ENCODE data around the gene NSL1. TPM values are rescaled to one million over a fixed set of nuclear protein-coding genes. Genes with fewer than 3 reads are reported as not detected.
"Not testable (repeated sequence)": the region's sequence is repeated elsewhere in the genome, so short reads cannot be mapped to it uniquely, and the experiment has no call there.

Gene NSL1
- total and polyA plus RNA-seq, 4 donors, result 9.2 to 48.8 (median 27.0) TPM

- Histone ChIP-seq H3K9me3 (ENCODE audit: control insufficient read depth in 4 of 4, insufficient read depth in 3 of 4, low read length in 3 of 4) (peaks cover 0 to 17% (median 5%) of the 10 kb centered on the region in 4 donors), H3K27ac (ENCODE audit: low read depth in 1 of 2, low read length in 1 of 2) (no peak overlapping the region), H3K27me3 (ENCODE audit: control insufficient read depth in 3 of 3, insufficient read depth in 3 of 3, low read length in 2 of 3) (no peaks in the 10 kb centered on the region), H3K9ac (ENCODE audit: insufficient read depth in 1 of 2, low read length in 2 of 2) (no peak overlapping the region), H3K4me1 (ENCODE audit: control insufficient read depth in 5 of 5, insufficient read depth in 5 of 5, low read length in 5 of 5) (no peaks in the 10 kb centered on the region), H3K36me3 (ENCODE audit: control insufficient read depth in 4 of 4, insufficient read depth in 4 of 4, low read length in 4 of 4) (peaks cover 0 to 34% (median 4%) of the 10 kb centered on the region in 4 donors), H3K4me3 (no peak overlapping the region)
- no peak for DNase-seq
- ATAC-seq (ENCODE audit: insufficient read depth, low FRiP score), result no peak
- no peak for TF ChIP-seq CTCF (IDR thresholded peaks at IDR 0.05; ENCODE audit: control extremely low read depth, extremely low read depth)
Measured at GRCh38 chr1:212771341-212771740, 20.2 kb downstream of the NSL1 start.

- Histone ChIP-seq H3K4me1 (ENCODE audit: control insufficient read depth in 5 of 5, insufficient read depth in 5 of 5, low read length in 5 of 5) (no peaks in the 10 kb centered on the region), H3K27ac (ENCODE audit: low read depth in 1 of 2, low read length in 1 of 2) (no peak overlapping the region), H3K36me3 (ENCODE audit: control insufficient read depth in 4 of 4, insufficient read depth in 4 of 4, low read length in 4 of 4) (peaks cover 0 to 36% (median 5%) of the 10 kb centered on the region in 4 donors), H3K4me3 (no peak overlapping the region), H3K27me3 (ENCODE audit: control insufficient read depth in 3 of 3, insufficient read depth in 3 of 3, low read length in 2 of 3) (no peaks in the 10 kb centered on the region), H3K9me3 (ENCODE audit: control insufficient read depth in 4 of 4, insufficient read depth in 3 of 4, low read length in 3 of 4) (peaks cover 0 to 17% (median 5%) of the 10 kb centered on the region in 4 donors), H3K9ac (ENCODE audit: insufficient read depth in 1 of 2, low read length in 2 of 2) (no peak overlapping the region)
- ATAC-seq (ENCODE audit: insufficient read depth, low FRiP score) (no peak), DNase-seq (no peak)
- 60 to 71% methylated on average over 1 of the region's 1 CpG for whole genome bisulfite sequencing, 2 donors
- no peak for TF ChIP-seq CTCF (IDR thresholded peaks at IDR 0.05; ENCODE audit: control extremely low read depth, extremely low read depth)
Measured at GRCh38 chr1:212769459-212770167, 22.0 kb downstream of the NSL1 start.

GRCh38 chr1:212766825-212767224 is 24.8 kb downstream of the NSL1 start:
- not testable (repeated sequence) for ATAC-seq (ENCODE audit: insufficient read depth, low FRiP score); H3K4me1 ChIP-seq (ENCODE audit: control insufficient read depth in 5 of 5, insufficient read depth in 5 of 5, low read length in 5 of 5); H3K27ac ChIP-seq (ENCODE audit: low read depth in 1 of 2, low read length in 1 of 2); H3K27me3 ChIP-seq (ENCODE audit: control insufficient read depth in 3 of 3, insufficient read depth in 3 of 3, low read length in 2 of 3); H3K4me3 ChIP-seq; DNase-seq; H3K9ac ChIP-seq (ENCODE audit: insufficient read depth in 1 of 2, low read length in 2 of 2)
- peaks cover 0 to 17% (median 5%) of the 10 kb centered on the region in 4 donors for H3K9me3 ChIP-seq (ENCODE audit: control insufficient read depth in 4 of 4, insufficient read depth in 3 of 4, low read length in 3 of 4)
- peaks cover 0 to 40% (median 4%) of the 10 kb centered on the region in 4 donors for H3K36me3 ChIP-seq (ENCODE audit: control insufficient read depth in 4 of 4, insufficient read depth in 4 of 4, low read length in 4 of 4)
- 50% methylated on average over 2 of the region's 2 CpGs for WGBS, 2 donors

- DNase-seq; H3K4me1 ChIP-seq (ENCODE audit: control insufficient read depth in 5 of 5, insufficient read depth in 5 of 5, low read length in 5 of 5); H3K9ac ChIP-seq (ENCODE audit: insufficient read depth in 1 of 2, low read length in 2 of 2); H3K27ac ChIP-seq (ENCODE audit: low read depth in 1 of 2, low read length in 1 of 2); H3K27me3 ChIP-seq (ENCODE audit: control insufficient read depth in 3 of 3, insufficient read depth in 3 of 3, low read length in 2 of 3); H3K4me3 ChIP-seq; ATAC-seq (ENCODE audit: insufficient read depth, low FRiP score): not testable (repeated sequence)
- H3K9me3 ChIP-seq (ENCODE audit: control insufficient read depth in 4 of 4, insufficient read depth in 3 of 4, low read length in 3 of 4), result peaks cover 0 to 14% (median 5%) of the 10 kb centered on the region in 4 donors
- WGBS, 2 donors, result 87 to 94% methylated on average over 1 of the region's 1 CpG
- H3K36me3 ChIP-seq (ENCODE audit: control insufficient read depth in 4 of 4, insufficient read depth in 4 of 4, low read length in 4 of 4), result peaks cover 0 to 33% (median 4%) of the 10 kb centered on the region in 4 donors
Measured at GRCh38 chr1:212764718-212765281, 26.8 kb downstream of the NSL1 start.
